Middle frontal gyrus (tissue), 1 donor: Measurements from ENCODE around the gene OPTN.
"Not testable (repeated sequence)": the region's sequence is repeated elsewhere in the genome, so short reads cannot be mapped to it uniquely, and the experiment has no call there.

Source experiments
- DNase-seq: peaks from one replicate; pipeline ENCODE4 v3.0.0-alpha.2; 2015; ENCODE audit warnings: low spot score; ENCODE audit errors: extremely low spot score

OPTN gene

DNA sequence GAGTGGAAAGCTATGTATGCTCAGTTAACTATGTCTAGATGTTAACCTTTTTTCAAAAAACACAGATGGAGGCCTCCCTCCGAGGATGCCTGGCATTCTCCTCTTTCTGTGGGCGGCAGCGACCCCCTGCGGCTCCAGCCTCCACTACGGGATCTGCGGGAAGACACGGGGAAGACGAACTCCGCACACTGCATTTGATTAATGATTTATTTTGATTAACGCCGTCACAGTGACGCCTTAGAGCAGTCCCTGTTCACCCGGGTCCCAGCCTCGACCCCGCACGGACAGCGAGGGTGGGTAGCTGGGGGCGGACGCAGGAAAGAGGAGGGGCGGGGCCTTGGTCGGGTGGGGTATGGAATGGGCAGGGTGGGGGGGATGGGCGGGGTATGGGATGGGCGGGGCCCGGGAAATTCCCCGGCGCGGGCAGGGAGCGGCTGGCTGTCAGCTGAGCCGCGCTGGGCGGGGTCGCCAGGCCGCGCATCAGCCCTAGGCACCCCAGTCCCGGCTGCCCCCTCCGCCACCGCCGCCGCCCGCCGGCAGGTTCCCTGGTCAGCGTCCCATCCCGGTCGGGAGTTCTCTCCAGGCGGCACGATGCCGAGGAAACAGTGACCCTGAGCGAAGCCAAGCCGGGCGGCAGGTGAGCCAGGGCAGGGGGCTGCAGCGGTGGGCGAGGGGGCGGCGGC, at the start of gene OPTN:
Gene OPTN (plus strand): TSS at position 498 of the 683 bp plus-strand sequence. CDS start 8,960 bp downstream, outside the sequence.
- DNase-seq = peak; percentile 60

DNA sequence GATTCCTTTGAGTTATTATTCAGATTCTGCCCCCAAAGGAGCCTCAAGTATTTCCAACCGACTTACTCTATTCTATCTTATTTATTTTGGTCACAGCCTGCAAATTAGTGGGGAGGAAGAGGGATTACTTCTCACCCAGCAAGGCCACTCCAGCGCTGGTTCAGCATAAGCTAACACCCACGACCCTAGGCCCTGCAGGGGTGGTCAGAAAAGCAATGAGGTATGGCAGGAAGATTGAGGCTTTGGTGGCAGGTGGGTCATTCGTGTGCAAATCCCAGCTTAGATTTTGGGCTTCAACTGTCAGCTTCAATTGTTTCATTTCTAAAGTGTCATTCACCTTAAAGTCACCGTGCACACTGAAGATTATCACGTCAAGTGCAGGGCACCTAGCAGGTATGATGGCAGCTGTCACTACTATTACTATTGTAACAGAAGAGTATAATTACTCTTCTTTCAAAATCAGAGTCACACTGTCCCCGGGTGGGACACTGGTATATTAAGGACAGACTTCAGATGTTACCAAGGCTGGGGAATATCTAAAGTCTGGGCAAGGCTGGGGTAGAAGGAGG, 48.8 kb upstream of the OPTN start:
- no peak for DNase-seq

DNA sequence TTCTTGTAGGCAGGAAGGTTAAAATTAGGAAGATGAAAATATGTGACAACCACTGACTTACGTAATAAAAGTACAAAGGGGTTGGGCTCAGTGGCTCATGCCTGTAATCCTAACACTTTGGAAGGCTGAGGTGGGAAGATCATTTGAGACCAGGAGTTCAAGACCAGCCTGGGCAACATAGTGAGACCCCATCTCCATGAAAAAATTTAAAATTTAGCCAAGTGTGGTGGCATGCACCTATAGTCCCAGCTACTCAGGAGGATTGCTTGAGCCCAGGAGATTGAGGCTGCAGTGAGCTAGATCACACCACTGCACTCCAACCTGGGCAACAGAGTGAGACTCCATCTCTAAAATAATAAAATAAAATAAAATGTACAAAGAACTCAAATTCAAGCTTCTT, 46.8 kb upstream of the OPTN start:
- not testable (repeated sequence) for DNase-seq

DNA sequence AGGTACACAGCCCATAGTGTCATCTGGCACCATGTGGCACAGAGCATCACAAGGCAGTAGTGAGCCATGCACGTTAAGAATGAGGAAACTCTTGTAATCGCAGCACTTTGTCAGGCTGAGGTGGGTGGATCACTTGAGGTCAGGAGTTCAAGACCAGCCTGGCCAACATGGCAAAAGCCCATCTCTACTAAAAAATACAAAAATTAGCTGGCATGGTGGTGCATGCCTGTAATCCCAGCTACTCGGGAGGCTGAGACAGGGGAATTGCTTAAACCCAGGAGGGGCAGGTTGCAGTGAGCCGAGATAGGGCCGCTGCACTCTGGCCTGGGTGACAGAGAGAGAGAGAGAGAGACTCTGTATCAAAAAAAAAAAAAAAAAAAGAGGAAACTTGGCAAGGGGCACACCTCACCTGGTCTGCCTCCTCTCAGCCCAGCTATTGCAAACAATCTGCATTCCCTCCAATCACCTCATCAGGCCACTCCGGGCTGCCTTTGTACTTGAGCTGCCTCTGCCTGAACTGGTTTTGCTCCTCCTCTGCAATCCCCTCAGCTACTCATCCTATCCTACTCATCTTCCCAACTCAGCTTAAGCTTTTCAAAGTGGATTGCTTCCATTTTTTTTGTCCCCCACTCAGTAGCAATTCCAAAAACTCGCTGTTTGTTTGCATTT, 46.0 kb upstream of the OPTN start:
- DNase-seq = no peak

DNA sequence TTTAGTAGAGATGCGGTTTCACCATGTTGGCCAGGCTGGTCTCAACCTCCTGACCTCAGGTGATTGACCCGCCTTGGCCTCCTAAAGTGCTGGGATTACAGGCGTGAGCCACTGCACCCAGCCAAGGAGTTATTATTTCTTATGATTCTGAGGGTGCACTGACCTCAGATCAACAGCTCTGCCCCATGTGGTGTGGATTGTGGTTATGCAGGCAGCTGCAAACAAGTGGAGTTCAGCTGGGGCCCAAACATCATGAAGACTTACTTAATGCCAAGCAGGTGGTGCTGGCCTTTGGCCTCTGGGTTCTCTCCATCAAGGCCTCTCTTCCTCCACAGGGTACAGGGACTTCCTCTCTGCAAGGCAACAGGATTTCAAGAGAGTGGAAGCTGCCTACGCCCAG, 45.1 kb upstream of the OPTN start:
- no peak for DNase-seq

DNA sequence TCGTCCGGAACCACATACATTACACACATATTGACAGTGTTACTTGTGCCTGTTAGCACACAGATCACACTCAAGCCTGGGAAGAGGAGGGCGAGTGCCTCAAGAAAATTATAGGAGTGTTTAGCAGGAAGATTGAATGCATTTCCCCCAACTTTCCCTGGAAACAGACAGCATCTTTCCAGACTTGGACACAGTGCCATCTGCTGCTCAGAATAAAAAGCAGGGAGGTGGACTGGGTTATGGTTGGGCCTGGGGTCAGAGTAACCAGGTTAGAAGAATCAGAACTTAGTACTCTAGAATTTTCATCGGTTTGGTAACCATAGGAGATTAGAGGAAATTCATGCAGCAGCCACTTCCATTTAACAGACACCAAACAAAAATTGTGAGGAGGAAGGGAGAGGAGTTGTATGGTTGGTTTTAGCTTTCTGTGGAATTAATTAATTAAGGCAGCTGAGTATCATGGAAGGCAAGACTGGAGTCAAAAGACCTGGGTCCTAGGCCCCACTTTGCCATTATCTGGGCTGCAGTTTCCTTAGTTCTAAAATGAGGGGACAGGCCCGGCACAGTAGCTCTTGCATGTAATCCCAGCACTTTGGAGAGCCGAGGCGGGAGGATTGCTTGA, 43.4 kb upstream of the OPTN start:
- peak; percentile 9 for DNase-seq

DNA sequence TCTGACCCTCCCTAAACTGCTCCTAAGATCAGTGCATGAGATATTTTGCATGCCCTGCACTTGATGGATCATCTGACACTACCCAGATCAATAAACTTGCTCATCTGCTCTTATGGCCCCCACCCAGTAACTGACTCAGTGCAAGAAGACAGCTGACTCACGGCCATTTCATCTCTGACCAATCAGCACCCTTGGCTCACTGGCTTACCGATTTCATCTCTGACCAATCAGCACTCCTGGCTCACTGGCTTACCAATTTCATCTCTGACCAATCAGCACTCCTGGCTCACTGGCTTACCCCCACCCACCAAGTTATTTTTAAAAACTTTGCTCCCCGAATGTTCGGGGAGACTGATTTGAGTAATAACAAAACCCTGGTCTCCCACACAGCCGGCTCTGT, 37.2 kb upstream of the OPTN start:
- no peak for DNase-seq

DNA sequence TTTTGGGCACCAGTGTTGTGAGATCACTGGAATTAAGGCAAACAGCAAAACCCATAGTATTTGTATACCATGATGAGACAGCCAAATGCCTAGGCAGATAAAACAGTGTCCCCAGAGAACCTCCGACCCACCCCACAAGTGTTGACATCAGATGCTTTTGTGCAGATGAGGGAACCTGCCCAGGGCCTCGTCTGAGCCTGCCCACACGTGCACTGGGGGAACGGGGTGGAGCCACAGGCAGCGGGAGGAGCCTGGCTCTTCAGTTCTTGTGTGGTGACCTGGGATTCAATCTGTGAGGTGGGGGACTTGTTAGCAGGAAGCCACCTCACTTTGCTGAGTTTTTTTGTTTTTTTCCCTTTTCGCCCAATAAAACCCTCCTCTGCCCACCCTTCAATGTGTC, 33.4 kb upstream of the OPTN start:
- DNase-seq = no peak

DNA sequence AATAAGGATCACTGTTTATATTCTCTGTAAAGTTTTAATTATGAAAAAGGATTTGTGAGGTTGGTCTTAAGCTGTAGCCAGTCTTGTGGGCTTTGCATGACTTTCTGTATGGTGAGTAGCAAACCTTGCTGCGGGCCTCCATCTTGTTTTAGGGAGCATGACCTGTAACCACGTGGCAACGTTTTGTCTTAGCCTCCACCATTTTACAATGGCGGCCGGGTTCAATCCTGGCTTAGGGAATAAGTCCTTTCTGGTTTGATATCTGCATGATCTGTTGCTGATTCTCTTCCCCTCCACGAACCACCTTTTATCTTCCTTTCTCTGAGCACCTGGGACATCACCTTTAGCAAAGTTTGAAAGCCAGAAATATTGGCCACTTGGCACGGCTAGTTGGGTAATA, 32.5 kb upstream of the OPTN start:
- no peak for DNase-seq

DNA sequence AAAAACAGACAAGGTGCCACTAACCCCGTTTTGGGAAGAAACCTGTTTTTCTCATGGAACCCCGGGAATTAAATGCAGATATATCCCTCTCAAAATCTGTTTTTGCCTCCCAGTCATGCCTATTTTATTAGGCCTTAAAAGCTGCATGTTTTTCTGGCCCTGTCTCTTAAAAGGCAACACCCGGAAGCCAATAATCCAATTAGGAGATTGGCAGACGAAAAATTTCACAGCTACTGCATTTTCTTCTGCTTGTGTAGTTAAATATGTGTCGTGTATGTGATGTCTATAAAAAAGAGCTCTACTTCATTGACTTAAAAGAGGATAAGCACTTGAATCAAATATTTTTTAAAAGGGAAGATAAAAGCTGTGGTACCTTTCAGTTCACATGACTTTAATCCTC, 31.9 kb upstream of the OPTN start:
- DNase-seq = no peak

DNA sequence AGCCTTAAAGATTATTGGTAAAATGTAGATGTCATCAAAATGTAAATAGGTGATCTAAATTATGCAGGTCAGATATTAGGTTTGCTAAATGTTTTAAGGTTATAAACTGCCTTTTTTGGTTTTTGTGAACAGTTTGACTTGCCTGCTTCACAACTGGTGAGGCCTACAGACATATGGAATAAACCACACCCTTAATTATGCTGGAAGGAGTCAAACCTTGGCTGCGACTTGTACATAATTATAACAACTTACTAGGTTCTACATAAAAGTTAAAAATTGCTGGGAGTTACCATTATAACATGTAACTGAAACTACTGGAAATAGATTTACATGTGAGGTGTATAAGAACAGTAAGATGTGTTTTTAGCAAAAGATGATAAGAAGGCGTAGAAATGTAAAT, 31.5 kb upstream of the OPTN start:
- no peak for DNase-seq

DNA sequence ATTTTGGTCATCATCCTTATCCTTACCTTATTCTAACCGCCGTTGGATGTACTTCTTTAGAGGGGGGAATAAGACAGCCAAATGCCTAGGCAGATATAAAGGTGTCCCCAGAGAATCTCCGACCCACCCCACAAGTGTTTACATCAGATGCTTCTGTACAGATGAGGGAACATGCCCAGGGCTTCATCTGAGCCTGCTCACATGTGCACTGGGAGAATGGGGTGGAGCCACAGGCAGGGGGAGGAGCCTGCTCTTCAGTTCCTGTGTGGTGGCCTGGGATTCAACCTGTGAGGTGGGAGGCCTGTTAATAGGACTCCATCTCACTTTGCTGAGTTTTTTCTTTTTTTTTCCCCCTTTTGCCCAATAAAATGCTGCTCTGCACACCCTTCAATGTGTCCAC, 27.6 kb upstream of the OPTN start:
- DNase-seq = no peak

DNA sequence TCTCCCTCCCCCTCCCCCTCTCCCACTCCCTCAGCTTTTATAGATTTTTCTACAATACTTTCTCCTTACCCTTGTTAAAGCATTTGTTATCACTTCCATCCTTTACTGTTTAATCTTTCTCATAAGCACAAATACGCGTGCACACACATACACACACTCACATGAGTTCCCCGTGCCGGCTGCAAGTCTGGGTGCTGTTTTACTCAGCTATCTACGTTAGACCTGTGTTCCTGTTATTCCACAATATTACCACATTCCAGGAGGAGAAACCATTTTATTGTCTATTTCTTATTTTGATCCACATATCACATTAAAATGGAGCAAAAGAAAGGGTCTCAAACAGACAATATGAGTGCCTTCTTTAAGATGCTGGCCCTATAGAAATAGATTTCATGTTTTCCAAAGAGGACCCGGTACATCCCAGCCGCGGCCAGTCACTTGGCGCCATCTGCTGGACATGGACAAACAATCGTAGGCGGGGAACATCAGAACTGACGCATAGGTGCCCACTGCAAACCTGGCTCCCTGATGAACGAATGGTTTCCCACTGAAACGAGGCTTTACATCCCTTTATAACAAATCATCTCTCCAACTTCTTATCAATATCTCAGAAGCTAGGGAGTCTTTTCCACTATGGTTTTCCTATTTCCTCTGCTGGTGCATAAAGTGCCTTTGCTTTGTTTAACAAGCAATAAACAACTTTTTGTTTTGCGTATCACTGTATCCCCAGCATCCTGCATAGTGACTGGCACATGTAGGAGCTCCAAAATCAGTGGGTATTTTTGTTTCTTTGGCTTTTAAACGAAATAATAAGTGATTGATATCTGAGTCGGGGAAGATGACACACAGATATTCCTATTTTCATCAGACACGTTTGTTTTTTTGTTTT, 25.2 kb upstream of the OPTN start:
- DNase-seq = peak; percentile 59

DNA sequence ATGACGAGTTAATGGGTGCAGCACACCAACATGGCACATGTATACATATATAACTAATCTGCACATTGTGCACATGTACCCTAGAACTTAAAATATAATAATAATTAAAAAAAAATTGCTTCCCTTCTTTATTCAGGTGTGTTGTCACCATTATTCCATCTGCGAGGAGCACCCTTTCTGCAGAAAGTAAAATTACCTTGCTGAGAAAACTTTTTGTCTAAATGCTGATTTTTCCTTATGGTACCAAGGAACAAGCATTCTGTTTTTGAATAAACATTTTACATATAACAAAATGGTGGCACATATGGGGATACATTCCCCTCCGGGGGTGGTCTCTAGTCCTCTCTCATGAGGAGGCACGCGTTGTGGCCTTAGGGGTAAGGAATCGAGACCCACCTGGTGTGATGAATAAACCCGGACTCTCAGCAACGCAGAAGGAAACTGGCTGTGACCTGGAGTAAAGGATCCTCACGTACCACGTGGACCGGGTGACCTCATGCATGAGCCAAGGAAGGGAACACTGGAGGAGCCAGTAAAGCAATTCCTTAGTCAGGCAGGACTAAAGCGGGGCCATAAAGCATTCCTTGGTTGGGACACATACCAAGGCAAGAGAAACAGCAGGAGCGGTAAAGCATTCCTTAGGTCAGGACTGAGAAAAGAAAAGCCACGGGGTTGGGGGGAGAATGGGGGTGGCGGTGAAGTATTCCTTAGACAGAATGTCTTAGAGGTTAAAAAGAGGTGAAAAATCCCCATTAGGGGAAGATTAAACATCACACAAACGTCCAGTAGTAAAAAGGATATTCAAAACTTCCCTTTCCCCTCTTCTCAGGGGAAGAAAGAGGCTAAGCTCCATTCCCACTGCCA, 20.8 kb upstream of the OPTN start:
- DNase-seq = no peak

DNA sequence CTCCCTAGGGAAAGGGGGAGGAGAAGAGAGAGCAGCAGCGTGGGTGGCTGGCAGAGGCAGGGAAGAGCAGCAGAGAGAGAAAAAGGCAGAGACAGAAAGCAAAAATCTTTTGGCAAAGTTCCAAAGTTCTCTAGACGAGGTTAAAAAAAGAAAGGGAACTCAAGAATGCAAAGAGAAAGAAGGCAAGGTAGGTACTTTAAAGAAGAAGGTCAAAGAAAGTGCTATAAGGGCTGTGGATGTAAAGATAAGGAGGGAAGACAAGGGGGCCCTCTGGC, 20.2 kb upstream of the OPTN start:
- no peak for DNase-seq

DNA sequence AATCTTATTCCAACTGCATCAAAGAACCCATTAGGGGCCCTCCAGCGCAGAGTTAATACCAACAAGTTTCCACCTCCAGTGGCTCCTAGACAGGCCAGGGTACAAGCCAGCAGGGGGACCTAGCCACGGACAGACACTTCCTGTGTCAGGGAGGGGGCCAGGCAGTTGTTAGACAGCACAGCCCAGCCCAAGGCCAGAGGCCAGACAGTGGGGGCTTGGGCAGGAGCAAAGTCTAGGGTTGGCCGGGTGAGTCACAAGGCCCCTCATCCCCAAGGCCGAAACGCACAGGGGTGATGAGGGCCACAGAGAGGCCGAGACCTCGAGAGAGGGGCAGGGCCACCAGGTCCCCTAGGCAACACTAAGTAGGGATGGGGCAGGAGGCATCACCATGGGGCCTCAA, 19.3 kb upstream of the OPTN start:
- no peak for DNase-seq

DNA sequence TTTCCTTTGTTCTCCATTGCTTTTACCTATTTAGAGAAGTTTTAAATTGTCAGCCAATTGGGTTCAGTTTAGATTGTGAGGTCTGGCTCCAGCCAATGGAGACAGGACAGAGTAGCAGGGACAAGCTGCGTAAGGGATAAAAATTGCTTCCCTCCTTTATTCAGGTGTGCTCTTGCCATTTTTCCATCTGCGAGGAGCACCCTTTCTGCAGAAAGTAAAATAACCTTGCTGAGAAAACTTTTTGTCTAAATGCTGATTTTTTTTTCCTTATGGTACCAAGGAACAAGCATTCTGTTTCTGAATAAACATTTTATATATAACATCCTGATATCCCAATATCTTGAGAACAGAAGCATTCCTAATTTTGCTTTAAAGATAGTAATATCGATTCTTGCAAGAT, 16.3 kb upstream of the OPTN start:
- not testable (repeated sequence) for DNase-seq

DNA sequence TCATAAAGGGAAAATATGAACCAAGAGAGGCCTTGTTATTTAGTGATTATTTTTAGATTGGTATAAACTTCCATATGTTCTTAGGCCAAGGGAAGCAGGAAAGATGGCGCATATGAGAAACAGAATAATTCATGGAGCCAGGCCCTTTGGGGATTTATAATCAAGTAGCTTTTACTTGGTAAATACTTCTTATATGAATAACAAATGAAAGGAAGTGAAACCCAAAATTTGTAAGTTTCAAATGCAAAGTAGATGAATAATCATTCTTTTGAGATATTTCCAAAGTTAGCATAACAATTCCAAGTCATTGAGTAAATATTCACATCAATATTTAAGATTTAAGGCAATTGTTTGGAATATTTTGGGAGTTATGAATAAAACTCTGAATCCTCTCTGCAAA, 13.9 kb upstream of the OPTN start:
- no peak for DNase-seq

DNA sequence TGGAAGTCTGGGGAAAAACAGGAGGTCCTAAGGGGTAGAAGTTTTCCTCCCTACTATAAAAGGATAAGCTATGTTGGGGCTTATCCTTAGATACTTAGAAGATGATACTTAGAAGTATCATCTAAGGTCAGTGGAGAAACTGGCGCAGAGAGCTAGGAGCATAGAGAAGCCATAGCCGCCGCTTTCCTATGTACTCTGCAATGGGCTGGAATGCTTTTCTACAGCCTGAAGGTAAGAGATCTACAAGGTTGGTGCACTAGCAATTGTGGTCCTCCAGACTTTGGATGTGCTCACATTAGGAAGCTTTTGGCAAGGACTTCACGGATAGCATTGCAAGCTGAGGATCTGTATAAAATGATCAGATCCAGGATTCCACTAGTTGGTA, 12.4 kb upstream of the OPTN start:
- DNase-seq = no peak

DNA sequence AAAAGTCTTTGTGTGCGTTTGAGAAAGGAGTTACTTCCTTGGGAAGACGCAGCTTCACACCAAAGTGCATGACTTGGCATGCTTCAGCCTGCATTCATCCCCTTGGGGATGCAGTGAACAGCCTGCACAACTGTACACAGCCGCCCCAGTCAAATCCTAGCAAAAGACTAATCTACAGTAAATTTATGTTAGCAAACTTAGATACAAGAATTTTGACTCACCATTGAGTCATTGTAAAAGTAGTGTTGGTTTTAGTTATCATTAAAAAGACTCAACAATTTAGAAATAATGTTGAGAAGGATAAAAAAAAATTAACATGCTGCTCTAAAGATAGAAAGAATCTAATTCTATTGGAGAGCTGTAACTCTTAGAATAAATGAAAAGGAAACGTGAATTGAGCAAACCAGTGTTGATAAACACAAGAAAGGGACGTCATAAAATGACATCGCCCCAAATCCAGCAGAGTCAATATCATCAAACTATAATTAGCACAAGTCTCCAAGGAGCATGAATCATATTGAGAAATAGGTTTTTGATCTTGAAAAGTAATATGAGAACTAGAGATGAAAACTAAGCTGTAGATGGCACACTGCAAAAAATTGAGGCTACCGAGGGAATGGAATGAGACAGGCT, 11.9 kb upstream of the OPTN start:
- DNase-seq = no peak
